Measurements from ENCODE around the gene FRMD3.

FRMD3 gene

DNA sequence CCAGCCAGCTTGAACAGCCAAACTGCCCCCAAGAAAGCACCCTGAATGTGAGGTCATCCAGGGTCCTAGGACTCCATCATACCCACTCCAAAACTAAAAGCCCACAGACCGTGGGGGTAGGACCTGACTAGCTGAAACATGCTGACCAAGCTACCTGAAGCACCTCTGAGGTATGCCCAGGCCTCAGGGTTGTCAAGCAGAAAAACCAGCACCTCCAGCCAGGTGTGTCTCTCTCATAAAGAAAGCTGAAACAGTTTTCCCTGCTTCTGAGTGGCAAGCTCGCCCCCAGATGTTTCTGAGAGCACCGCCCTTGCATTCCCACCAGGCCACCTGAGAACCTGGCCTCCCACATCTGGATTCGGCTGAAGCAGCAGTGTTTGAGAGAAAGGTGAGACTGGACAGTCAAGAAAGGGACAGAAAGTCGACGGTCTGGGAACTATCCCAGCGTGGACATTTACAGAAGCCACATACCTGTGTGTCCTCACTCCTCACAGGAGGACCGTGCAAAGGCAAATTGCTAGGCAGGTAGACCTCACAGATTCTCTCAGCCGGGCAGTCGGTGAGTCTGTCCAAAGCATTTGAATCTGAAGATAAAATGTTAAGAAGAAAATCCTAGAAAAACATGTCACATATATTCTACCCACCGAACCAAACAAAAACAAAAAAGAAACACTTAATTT is 319.6 kb downstream of the FRMD3 start:
- no peak for DNase-seq

DNA sequence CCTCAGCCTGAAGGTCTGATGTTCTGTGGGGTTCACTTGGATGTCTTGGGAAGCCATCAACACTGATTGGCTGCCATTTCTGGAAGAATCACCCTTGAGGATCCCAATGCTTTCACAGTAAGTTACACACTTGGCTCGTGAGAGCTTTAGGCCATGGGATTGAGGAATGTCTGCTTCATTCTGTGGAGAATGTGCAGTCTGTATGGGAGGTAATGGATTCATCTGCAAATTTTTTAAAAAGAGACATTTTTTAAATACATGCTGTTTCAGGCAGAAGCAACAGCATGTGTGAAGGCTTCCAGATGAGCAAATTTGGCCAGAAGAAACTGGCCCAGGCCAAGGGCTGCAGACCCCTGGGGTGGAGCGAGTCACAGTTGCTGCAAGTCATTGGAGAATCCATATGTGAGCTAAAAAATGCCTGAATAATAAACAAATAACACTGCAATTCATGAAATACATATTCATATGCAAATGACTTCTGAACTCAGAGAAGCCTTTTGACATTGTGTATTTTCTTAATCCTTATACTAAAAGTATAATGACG is 328.9 kb downstream of the FRMD3 start:
- no peak for DNase-seq

DNA sequence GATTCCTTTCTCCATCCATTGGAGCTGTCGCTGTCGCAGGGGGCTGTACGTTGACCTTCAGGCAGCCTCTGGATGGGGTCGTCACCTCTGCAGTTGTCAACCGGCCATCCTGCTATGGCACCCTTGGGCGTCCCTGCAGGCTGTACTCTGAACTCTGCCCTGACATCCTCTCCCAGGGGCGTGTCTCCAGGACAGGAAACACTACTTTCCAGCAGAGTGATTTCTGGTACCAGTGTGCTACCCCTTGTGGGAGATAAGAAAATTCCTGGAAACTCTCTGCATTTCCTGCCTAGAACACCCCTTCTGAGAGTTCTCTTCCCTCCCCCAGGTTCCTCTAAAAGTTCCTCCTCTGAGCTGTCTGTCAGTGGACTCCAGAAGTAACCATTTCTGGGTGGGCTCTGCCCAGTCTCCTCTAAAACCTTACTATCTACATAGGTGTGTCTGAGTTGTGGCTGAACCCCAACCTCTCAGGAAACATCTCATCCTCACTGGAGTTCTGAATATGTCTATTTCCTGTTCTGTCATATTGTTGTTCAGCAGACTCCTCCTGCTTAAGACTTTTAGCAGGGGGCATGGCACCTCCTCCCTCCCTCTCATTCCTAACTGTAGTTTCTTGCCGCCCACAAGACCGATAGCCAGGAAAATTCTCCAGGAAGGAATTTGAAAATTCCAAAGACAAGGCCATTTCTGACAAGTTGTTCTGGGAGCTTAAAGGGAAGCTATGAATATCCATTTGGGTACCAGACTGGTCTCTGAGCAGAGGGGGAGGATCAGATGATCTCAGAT is 329.9 kb downstream of the FRMD3 start:
- no peak for DNase-seq

DNA sequence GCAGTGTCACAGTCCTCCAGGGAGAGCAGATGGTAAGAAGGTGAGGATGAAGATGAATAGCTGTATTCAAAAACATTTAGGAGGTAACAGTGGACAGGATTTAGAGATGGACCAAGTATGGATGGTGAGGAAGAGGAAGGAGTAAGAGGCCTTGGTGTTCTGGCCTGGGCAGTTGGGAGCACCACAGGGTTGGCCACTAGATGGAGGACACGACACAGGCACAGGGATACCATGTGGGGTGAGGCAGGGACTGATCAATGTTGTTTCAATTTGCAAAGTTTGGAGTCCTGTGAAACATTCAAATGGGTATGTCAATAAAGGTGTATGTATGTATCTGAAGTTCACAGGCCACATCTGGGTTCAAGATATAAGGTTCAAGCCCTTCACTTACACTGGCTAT is 334.2 kb downstream of the FRMD3 start:
- no peak for DNase-seq

DNA sequence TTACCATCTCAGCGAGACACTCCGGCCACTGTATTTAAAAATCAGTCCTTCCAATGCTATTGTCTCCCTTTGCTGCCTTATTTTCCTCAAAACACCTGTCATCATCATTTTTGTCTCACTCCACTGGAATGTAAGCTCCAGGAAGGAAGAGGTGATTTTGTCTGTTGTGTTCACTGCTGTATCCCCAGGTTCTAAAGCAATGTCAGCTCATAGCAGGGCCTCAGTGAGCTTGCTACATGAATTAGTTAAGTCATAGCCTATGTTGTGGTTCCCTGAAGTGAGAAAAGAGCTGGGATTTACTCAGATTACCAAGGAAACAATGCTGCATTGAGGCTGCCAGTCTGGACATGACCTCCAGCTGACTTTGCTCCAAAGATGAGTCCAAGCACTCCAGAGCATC is 337.7 kb downstream of the FRMD3 start:
- DNase-seq, result no peak

DNA sequence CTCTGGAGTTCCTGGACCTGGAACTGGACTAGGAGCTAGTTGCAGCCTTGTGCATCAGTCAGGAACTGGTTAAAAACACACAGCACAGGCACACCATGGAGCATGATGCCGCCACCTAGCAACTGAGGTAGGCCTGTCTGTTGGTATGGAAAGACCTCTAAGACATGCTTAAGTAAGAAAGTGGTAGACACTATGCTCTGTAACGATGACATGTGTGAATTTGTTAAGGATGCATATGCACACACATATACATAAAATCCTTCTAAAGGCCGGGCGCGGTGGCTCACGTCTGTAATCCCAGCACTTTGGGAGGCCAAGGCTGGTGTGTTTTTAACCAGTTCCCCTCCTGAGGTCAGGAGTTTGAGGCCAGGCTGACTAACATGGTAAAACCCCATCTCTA is 338.4 kb downstream of the FRMD3 start:
- DNase-seq, result no peak

DNA sequence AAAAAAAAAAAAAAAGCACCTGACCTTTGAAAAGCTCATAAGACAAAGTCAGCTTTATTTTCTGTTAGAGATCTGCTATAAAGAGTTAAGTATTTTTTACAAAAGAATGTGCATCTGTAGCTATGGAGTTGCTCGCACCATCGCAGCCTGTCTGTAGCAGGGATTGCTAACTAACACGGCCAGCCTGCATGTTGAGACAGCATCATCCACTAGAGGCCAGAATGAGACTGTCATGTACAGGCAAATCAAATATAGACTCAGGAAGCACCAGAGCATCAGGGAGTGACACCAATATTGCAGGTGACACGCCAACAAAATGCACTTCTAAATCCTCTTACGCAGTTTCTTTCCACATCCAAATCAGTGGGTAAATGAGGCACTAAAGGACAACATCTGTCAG is 339.0 kb downstream of the FRMD3 start:
- peak; percentile 8 for DNase-seq

DNA sequence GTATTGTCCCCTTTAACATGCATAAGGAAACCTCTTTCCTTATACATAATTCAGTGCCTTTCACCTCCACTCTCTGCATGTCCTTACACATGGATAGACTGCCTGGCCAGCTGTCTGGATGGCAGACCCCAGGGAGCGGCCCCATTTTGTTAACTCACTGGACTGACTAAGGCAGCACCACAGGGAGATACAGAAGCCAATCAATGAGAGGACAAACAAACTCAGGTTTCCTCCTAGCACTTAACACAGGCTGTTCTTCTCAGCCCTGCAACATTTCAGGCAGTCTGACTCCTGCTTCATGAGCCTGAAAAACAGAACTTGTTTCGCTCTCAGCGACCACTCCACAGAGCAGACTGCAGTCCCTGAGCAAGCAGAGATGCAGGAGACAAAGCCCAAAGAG is 339.8 kb downstream of the FRMD3 start:
- no peak for DNase-seq

DNA sequence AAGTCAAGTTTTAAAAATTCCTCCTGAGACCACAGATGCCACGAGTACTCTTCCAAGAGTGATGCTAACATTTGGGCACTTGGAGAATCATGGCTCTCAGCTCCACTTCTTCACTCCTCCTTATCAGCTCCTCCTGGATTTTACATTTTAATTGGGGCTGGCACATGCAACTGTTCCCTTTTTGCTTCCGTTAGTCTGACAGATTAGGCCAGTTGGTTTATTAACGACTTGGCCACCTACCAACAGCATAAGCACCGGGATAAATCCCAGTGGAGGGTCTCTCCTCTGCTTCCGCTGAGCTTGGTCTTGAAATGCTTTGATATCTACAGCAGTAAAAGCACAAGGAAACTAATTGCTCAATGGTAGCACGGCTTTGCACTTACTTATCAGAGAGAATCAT is 340.6 kb downstream of the FRMD3 start:
- no peak for DNase-seq

DNA sequence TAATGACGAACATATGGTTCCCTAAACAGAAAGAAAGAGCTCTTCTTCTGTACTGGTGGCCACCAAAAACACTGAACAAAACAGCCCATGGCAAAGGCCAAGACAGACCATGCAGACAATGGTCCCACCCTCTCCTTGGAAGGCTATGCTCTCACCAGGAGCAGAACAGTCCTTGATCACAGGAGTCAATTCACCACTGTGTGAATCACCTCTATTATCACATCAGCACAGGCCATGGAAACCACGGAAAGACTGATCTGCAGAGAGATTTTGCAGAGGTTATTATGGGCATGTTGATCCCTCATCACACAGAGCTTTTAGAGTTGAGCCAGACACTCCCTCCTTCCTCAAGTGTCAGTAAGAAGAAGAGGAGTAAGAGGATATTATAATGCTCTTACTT is 341.3 kb downstream of the FRMD3 start:
- DNase-seq, result no peak
